Keratinocyte (primary cell): ENCODE measurements around the gene GRB10.

ENCODE experiments used
- EZH2 ChIP-seq: IDR thresholded peaks from one replicate; pipeline ENCODE4 v1.6.1; 2012; ENCODE audit warnings: inconsistent platforms, mild to moderate bottlenecking, low read length, moderate library complexity
- TF ChIP-seq, protein P1 (sequence below), 3 experiments: IDR thresholded peaks in 1 of 3; conservative IDR thresholded peaks in 1 of 3; optimal IDR thresholded peaks in 1 of 3; 2 replicates in 2 of 3; 3 replicates in 1 of 3; pipeline versions ENCODE3 to v1.5.1; 2011; ENCODE audit warnings: low read length in 3 of 3, mild to moderate bottlenecking in 3 of 3, moderate library complexity in 2 of 3, control low read depth in 1 of 3, inconsistent platforms in 1 of 3; ENCODE audit not compliant: insufficient read depth in 2 of 3; ENCODE audit errors: extremely low read depth in 1 of 3

DNA sequence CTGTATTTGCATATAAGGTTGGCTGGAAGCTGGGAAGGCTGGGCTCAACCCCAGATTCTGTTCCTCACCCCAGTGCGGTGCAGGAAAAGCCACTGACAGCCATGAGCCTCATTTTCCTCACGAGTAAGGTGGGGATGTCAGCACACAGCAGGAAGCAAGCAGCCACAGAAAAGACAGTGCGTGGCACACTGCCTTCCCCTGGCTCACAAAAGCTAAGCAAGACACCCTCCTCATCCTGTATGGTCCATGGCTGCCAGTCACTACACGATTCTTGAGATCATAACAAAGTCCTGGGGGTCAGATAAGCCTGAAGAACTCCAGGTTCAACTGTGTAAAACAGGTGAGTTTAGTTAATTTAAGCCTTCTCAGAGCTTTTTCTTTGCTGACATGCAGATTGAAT is 188.6 kb downstream of the GRB10 start:
- TF ChIP-seq, protein P1, sequence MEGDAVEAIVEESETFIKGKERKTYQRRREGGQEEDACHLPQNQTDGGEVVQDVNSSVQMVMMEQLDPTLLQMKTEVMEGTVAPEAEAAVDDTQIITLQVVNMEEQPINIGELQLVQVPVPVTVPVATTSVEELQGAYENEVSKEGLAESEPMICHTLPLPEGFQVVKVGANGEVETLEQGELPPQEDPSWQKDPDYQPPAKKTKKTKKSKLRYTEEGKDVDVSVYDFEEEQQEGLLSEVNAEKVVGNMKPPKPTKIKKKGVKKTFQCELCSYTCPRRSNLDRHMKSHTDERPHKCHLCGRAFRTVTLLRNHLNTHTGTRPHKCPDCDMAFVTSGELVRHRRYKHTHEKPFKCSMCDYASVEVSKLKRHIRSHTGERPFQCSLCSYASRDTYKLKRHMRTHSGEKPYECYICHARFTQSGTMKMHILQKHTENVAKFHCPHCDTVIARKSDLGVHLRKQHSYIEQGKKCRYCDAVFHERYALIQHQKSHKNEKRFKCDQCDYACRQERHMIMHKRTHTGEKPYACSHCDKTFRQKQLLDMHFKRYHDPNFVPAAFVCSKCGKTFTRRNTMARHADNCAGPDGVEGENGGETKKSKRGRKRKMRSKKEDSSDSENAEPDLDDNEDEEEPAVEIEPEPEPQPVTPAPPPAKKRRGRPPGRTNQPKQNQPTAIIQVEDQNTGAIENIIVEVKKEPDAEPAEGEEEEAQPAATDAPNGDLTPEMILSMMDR (optimal IDR thresholded peaks at IDR 0.05 in 1 of 3, IDR thresholded peaks at IDR 0.05 in 1 of 3, conservative IDR thresholded peaks at IDR 0.05 in 1 of 3; ENCODE audit: extremely low read depth in 1 of 3, insufficient read depth in 2 of 3, low read length in 3 of 3), result no peak
- no peak for TF ChIP-seq EZH2
